DND-41 (cell line): ENCODE measurements around the gene GLYR1.

Experiments
- EZH2 ChIP-seq: IDR thresholded peaks from 3 replicates; pipeline ENCODE4 v1.6.1; 2012; ENCODE audit warnings: borderline replicate concordance, low read depth, mild to moderate bottlenecking, moderate library complexity, low read length, inconsistent platforms; ENCODE audit not compliant: severe bottlenecking
- TF ChIP-seq, protein P1 (sequence below): IDR thresholded peaks from 2 replicates; pipeline ENCODE4 v1.5.1; 2012; ENCODE audit warnings: borderline replicate concordance, low read length, moderate library complexity, mild to moderate bottlenecking; ENCODE audit not compliant: poor library complexity, severe bottlenecking; ENCODE audit errors: extremely low read depth

DNA sequence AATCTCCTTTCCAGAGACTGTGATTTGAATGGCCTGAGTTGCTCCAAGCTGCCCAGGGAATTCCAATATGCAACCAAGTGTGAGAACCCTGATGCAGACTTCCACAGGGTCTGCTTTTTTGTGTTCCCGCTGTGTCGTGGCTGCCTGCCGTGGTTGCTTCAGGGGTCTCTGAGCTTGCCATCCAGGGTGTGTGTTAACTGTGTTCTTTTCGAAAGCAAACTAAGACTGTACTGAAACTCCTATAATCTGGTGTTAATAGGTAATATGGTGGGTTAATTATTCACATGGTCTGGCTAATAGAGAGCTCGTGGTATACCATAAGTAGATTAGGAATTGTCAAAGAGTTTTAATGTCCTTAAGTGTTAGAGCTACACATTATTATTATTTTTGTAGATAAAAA is 20.9 kb upstream of the GLYR1 start:
- TF ChIP-seq, protein P1, sequence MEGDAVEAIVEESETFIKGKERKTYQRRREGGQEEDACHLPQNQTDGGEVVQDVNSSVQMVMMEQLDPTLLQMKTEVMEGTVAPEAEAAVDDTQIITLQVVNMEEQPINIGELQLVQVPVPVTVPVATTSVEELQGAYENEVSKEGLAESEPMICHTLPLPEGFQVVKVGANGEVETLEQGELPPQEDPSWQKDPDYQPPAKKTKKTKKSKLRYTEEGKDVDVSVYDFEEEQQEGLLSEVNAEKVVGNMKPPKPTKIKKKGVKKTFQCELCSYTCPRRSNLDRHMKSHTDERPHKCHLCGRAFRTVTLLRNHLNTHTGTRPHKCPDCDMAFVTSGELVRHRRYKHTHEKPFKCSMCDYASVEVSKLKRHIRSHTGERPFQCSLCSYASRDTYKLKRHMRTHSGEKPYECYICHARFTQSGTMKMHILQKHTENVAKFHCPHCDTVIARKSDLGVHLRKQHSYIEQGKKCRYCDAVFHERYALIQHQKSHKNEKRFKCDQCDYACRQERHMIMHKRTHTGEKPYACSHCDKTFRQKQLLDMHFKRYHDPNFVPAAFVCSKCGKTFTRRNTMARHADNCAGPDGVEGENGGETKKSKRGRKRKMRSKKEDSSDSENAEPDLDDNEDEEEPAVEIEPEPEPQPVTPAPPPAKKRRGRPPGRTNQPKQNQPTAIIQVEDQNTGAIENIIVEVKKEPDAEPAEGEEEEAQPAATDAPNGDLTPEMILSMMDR: no peak
- no peak for TF ChIP-seq EZH2
